GM12874 (cell line): ENCODE results near the gene MTARC1.

Experiments
- TF ChIP-seq, protein P1 (sequence below): IDR thresholded peaks from 2 replicates; pipeline ENCODE4 v1.5.1; 2011; ENCODE audit warnings: low read depth, mild to moderate bottlenecking, control low read depth, low read length, moderate library complexity; ENCODE audit not compliant: insufficient read depth

The MTARC1 gene

DNA sequence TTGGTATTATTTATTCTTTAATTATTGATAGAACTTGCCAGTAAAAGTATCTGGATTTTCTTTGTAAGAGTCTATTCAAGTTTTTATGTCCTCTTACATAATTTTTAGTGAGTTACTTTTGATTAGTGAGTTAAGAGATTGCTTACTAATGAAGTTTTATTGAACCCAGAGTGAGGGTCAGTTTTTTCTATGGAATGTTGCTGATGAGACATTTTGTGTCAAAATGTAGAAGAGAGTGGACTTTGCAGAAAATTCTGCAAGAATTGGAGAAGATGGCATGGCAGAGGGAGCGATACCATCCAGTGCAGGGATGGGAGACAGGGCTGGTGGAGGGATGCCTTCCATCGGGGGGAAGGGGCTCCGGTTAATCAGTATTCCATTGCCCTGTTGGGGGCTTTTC, 27.6 kb upstream of the MTARC1 start:
- TF ChIP-seq, protein P1, sequence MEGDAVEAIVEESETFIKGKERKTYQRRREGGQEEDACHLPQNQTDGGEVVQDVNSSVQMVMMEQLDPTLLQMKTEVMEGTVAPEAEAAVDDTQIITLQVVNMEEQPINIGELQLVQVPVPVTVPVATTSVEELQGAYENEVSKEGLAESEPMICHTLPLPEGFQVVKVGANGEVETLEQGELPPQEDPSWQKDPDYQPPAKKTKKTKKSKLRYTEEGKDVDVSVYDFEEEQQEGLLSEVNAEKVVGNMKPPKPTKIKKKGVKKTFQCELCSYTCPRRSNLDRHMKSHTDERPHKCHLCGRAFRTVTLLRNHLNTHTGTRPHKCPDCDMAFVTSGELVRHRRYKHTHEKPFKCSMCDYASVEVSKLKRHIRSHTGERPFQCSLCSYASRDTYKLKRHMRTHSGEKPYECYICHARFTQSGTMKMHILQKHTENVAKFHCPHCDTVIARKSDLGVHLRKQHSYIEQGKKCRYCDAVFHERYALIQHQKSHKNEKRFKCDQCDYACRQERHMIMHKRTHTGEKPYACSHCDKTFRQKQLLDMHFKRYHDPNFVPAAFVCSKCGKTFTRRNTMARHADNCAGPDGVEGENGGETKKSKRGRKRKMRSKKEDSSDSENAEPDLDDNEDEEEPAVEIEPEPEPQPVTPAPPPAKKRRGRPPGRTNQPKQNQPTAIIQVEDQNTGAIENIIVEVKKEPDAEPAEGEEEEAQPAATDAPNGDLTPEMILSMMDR, result no peak

DNA sequence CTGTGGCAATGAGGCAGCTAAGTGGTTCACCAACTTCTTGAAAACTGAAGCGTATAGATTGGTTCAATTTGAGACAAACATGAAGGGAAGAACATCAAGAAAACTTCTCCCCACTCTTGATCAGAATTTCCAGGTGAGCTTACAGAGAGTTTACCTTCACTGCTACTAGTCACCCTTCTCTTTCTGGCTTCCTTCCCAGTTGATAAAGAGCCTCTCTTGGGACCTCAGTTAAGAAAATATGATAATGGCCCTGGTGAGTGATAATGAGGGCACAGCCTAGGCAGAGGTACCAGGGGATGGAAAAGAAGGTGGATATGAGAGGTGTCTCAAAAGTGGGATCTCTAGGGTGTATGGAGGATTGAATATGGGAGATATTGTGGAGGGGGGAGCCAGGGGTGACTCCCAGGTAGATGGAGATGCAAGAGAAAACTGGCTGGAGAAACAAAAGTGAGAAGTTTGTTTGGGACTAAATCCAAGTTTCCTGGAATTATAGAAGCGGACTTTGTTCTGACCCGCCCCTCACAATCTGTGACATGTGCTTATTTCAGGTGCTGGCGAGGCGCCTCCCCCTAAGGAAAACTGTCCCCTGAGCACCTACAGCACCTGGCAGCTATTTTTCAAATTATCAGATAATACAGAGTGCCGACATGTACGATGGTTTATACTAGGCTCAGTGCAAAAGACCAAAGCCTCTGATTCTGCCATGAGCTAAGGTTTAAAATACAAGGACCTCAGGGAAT, 24.9 kb upstream of the MTARC1 start:
- TF ChIP-seq, protein P1, result no peak

- TF ChIP-seq, protein P1, result no peak
Observed at GRCh38 chr1:220764757-220765156, 22.0 kb upstream of the MTARC1 start.

DNA sequence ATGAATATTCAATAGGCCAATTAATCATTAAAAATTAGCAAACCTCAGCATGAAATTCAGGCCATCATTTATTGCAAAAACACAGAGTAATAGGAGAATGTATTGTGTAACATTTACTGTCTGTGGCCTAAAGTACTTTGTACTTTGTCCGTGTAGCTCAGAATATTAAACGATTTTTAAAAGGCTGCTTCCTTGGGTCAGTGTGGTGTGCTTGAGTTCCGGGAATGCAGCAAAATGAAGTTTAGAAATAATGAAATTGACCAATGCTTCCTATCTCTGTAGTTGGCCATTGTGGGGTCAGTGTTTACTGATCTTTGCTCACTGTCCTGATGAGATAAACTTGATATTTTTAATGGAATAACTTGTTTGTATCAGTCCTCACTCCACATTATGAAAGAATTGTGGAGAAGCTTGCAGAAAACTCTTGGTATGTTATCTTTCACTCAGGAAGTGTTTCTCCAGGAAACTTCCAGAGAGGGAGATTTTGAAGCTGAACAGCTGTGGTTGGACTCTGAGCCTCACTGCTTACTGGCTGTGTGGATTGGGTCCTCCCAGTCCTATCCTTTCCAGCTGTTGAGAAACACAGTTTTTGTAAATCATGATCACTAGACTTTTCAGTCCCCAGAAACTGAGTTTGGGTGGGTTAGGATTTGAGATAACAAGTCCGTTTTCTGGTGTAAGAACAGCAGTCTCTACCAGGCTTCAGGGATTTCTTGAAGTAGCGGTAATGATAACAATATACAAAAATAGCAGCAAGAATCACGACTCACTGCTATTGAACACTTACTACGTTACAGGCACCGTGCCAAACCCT, 19.2 kb upstream of the MTARC1 start:
- TF ChIP-seq, protein P1, result no peak

DNA sequence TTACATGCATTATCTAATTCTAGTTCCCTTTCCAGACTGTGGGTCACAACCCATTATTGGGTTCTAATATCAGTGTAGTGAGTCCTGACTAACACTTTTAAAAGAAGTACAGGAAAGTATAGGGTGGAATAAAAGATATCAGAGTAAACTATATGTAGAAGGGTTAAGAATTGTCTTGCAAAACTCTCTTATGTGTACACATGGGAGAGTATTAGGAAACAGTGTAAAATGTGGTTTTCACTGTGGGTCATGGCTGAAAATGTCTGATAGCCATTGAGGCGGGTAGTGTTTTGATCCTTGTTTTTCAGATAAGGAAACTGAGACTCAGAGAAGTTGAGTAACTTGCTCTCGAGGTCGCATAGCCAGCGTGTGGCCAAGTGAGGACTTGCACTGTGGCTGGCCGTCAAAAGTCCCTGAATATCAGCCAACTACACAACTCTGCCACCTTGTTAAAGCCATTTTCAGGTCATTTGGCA, 18.5 kb upstream of the MTARC1 start:
- TF ChIP-seq, protein P1, result no peak

- TF ChIP-seq, protein P1, result no peak
Observed at GRCh38 chr1:220769205-220769604, 17.5 kb upstream of the MTARC1 start.

- TF ChIP-seq, protein P1, result no peak
Observed at GRCh38 chr1:220770245-220770913, 16.3 kb upstream of the MTARC1 start.
